Thyroid gland (tissue), 4 donors: ENCODE data around the gene PCNT.

Experiments
- POLR2A ChIP-seq, 2 donors: fragments of 450-650 bp; IDR thresholded peaks; one replicate each; pipeline ENCODE4 v1.6.1; 2017; ENCODE audit warnings: antibody characterized with exemption in 2 of 2, mild to moderate bottlenecking in 2 of 2, moderate library complexity in 1 of 2
- TF ChIP-seq, protein P1 (sequence below), 6 experiments: fragments of 200-600 bp in 3 of 6; fragments of 450-650 bp in 3 of 6; sonication (generic) in 3 of 6; IDR thresholded peaks; one replicate each; pipeline ENCODE4 v1.5.1; 2016 to 2019; ENCODE audit warnings: antibody characterized with exemption in 6 of 6, mild to moderate bottlenecking in 2 of 6, inconsistent platforms in 1 of 6, moderate library complexity in 1 of 6

DNA sequence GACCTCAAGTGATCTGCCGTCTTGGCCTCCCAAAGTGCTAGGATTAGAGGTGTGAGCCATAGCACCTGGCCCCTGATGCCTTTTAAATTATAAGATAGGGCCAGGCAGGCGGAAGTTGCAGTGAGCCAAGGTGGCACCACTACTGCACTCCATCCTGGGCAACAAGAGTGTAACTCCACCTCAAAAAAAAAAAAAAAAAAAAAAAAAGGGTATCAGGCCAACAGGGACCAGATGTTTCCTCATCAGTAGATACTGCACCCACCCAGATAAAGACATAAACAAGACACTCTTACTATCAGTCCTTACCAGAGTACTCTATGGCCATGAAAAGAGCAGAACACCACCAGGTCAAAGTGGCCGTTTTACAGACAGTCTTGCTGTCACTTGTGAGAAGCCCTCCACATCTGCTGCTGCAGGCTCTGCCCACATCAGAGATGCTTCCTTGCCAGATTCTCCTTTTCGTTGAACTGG lies 3.6 kb upstream of the PCNT start:
- TF ChIP-seq, protein P1, sequence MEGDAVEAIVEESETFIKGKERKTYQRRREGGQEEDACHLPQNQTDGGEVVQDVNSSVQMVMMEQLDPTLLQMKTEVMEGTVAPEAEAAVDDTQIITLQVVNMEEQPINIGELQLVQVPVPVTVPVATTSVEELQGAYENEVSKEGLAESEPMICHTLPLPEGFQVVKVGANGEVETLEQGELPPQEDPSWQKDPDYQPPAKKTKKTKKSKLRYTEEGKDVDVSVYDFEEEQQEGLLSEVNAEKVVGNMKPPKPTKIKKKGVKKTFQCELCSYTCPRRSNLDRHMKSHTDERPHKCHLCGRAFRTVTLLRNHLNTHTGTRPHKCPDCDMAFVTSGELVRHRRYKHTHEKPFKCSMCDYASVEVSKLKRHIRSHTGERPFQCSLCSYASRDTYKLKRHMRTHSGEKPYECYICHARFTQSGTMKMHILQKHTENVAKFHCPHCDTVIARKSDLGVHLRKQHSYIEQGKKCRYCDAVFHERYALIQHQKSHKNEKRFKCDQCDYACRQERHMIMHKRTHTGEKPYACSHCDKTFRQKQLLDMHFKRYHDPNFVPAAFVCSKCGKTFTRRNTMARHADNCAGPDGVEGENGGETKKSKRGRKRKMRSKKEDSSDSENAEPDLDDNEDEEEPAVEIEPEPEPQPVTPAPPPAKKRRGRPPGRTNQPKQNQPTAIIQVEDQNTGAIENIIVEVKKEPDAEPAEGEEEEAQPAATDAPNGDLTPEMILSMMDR (IDR thresholded peaks at IDR 0.05): no peak
- no peak for TF ChIP-seq POLR2A (IDR thresholded peaks at IDR 0.05)
